Measurements from ENCODE around the gene MTHFD2L.

- TF ChIP-seq CTCF (IDR thresholded peaks at IDR 0.05) (no peak), EP300 (IDR thresholded peaks at IDR 0.05) (no peak)
These were observed 30.2 kb upstream of the MTHFD2L start for GRCh38 chr4:74127745-74128144.
